Small intestine (tissue), 4 donors: ENCODE data around the gene SSC5D. TPM values are rescaled to one million over a fixed set of nuclear protein-coding genes. Genes with fewer than 3 reads are reported as not detected.

Source experiments
- polyA plus RNA-seq, 4 donors: library from polyadenylated mRNA; stranded (reverse) in 3 of 4; unstranded in 1 of 4; fragments of 200-250 nt in 3 of 4; fragments of 120-200 nt in 1 of 4; gene quantifications; one replicate each; pipeline versions ENCODE4 v1.2.1 to v1.2.3, GENCODE V29; 2013
- donor health status: healthy with polysubstance abuse.
- donor health status: Bipolar disorder and iron deficiency.
- donor health status: healthy.

SSC5D gene
- polyA plus RNA-seq, 4 donors = 0.49 to 2.2 (median 0.54) TPM; not detected in 1

Other genes with a start within 250 kb of the SSC5D start
- gene PPP6R1, start 229.4 kb upstream of the SSC5D start, polyA plus RNA-seq = 10 to 100 TPM; 43.4 to 67.5 (median 48.9) TPM
- gene HSPBP1, start 208.3 kb upstream of the SSC5D start, polyA plus RNA-seq = 10 to 100 TPM; 25.9 to 61.9 (median 31.4) TPM
- gene BRSK1, start 204.4 kb upstream of the SSC5D start, polyA plus RNA-seq = 1 to 10 TPM in 3 of 4 donors, under 1 TPM in 1; 0.22 to 3.5 (median 2.7) TPM
- 100 to 1,000 TPM in 1 of 4 donors, 10 to 100 TPM in 3; 33.2 to 125 (median 79.2) TPM for gene TMEM150B, start 163.1 kb upstream of the SSC5D start, polyA plus RNA-seq
- gene KMT5C, start 148.6 kb upstream of the SSC5D start, polyA plus RNA-seq = 10 to 100 TPM; 10.3 to 18.4 (median 14.3) TPM
- under 1 TPM in 2 of 4 donors, not detected in 2; 0.07 to 0.09 TPM for gene COX6B2, start 133.7 kb upstream of the SSC5D start, polyA plus RNA-seq
- under 1 TPM in 1 of 4 donors, not detected in 3; 0.03 TPM for gene GARIN5B, start 125.2 kb upstream of the SSC5D start, polyA plus RNA-seq
- gene IL11, start 118.0 kb upstream of the SSC5D start, polyA plus RNA-seq = under 1 TPM in 2 of 4 donors, not detected in 2; 0.19 to 0.67 TPM
- gene TMEM190, start 111.6 kb upstream of the SSC5D start, polyA plus RNA-seq = under 1 TPM in 2 of 4 donors, not detected in 2; 0.30 to 0.31 TPM
- gene TMEM238, start 104.1 kb upstream of the SSC5D start, polyA plus RNA-seq = 1 to 10 TPM in 3 of 4 donors, not detected in 1; 1.6 to 9.4 (median 2.2) TPM
- gene RPL28, start 102.5 kb upstream of the SSC5D start, polyA plus RNA-seq = 1,000 to 10,000 TPM; 1,338 to 2,360 (median 2,018) TPM
- gene UBE2S, start 80.6 kb upstream of the SSC5D start, polyA plus RNA-seq = 10 to 100 TPM in 2 of 4 donors, 1 to 10 TPM in 2; 7.2 to 30.1 (median 16.4) TPM
- under 1 TPM in 2 of 4 donors, not detected in 2; 0.12 to 0.21 TPM for gene SHISA7, start 45.1 kb upstream of the SSC5D start, polyA plus RNA-seq
- gene ISOC2, start 26.8 kb upstream of the SSC5D start, polyA plus RNA-seq = 100 to 1,000 TPM in 1 of 4 donors, 10 to 100 TPM in 3; 28.8 to 164 (median 78.4) TPM
- not detected for gene C19orf85, start 23.7 kb upstream of the SSC5D start, polyA plus RNA-seq
- 1 to 10 TPM; 1.1 to 7.0 (median 5.0) TPM for gene ZNF628, start 11.8 kb upstream of the SSC5D start, polyA plus RNA-seq
- 10 to 100 TPM in 1 of 4 donors, 1 to 10 TPM in 3; 5.8 to 10.2 (median 7.8) TPM for gene NAT14, start 3.2 kb upstream of the SSC5D start, polyA plus RNA-seq
- gene SBK2, start 48.7 kb downstream of the SSC5D start, polyA plus RNA-seq = under 1 TPM in 1 of 4 donors, not detected in 3; 0.06 TPM
- gene SBK3, start 57.1 kb downstream of the SSC5D start, polyA plus RNA-seq = under 1 TPM in 2 of 4 donors, not detected in 2; 0.18 to 0.39 TPM
- 10 to 100 TPM in 1 of 4 donors, 1 to 10 TPM in 3; 2.2 to 12.7 (median 4.8) TPM for gene ZNF579, start 92.4 kb downstream of the SSC5D start, polyA plus RNA-seq
- 10 to 100 TPM in 1 of 4 donors, 1 to 10 TPM in 3; 7.2 to 13.0 (median 7.4) TPM for gene FIZ1, start 111.1 kb downstream of the SSC5D start, polyA plus RNA-seq
- 10 to 100 TPM; 23.2 to 63.5 (median 45.7) TPM for gene ZNF524, start 111.9 kb downstream of the SSC5D start, polyA plus RNA-seq
- gene ZNF865, start 117.2 kb downstream of the SSC5D start, polyA plus RNA-seq = 10 to 100 TPM in 1 of 4 donors, 1 to 10 TPM in 3; 4.0 to 10.3 (median 5.5) TPM
- 10 to 100 TPM in 3 of 4 donors, 1 to 10 TPM in 1; 9.5 to 16.3 (median 11.0) TPM for gene ZNF784, start 136.1 kb downstream of the SSC5D start, polyA plus RNA-seq
- 10 to 100 TPM in 3 of 4 donors, 1 to 10 TPM in 1; 8.3 to 28.5 (median 16.6) TPM for gene ZNF580, start 152.6 kb downstream of the SSC5D start, polyA plus RNA-seq
- gene ZNF581, start 155.2 kb downstream of the SSC5D start, polyA plus RNA-seq = 10 to 100 TPM; 15.9 to 29.2 (median 23.3) TPM
- 10 to 100 TPM in 1 of 4 donors, 1 to 10 TPM in 3; 2.5 to 12.1 (median 5.6) TPM for gene CCDC106, start 159.8 kb downstream of the SSC5D start, polyA plus RNA-seq
- 100 to 1,000 TPM in 2 of 4 donors, 10 to 100 TPM in 2; 74.0 to 161 (median 115) TPM for gene U2AF2, start 166.6 kb downstream of the SSC5D start, polyA plus RNA-seq
- 100 to 1,000 TPM; 149 to 193 (median 168) TPM for gene EPN1, start 186.8 kb downstream of the SSC5D start, polyA plus RNA-seq
- gene NLRP9, start 250.0 kb downstream of the SSC5D start, polyA plus RNA-seq = under 1 TPM in 2 of 4 donors, not detected in 2; 0.01 TPM